Lower lobe of right lung (tissue), 2 donors: ENCODE data around the gene RNF168. TPM values are rescaled to one million over a fixed set of nuclear protein-coding genes. Genes with fewer than 3 reads are reported as not detected.
"Not testable (repeated sequence)": the region's sequence is repeated elsewhere in the genome, so short reads cannot be mapped to it uniquely, and the experiment has no call there.

Source experiments
- ATAC-seq, 2 donors: fragments of 200-7000 bp; cut with Tn5 transposase; one replicate each; pipeline ENCODE4 v1.9.1; 2020 to 2022; ENCODE audit warnings: mild to moderate bottlenecking in 2 of 2, moderate library complexity in 2 of 2
- DNase-seq: peaks from one replicate; pipeline ENCODE4 v3.0.0-alpha.2; 2020
- H3K27ac ChIP-seq: fragments of 200-600 bp; one replicate; pipeline ENCODE4 v1.8.0; 2022
- H3K27me3 ChIP-seq: fragments of 200-600 bp; one replicate; pipeline ENCODE4 v1.8.0; 2022; ENCODE audit warnings: low read depth
- H3K36me3 ChIP-seq: fragments of 200-600 bp; one replicate; pipeline ENCODE4 v1.8.0; 2022; ENCODE audit warnings: mild to moderate bottlenecking
- H3K4me1 ChIP-seq: fragments of 200-600 bp; one replicate; pipeline ENCODE4 v1.8.0; 2022
- H3K4me3 ChIP-seq: fragments of 200-600 bp; one replicate; pipeline ENCODE4 v1.8.0; 2022; ENCODE audit warnings: mild to moderate bottlenecking
- H3K9me3 ChIP-seq: fragments of 200-600 bp; one replicate; pipeline ENCODE4 v1.8.0; 2022
- CTCF ChIP-seq: fragments of 200-600 bp; IDR thresholded peaks from one replicate; pipeline ENCODE4 v1.8.0; 2022; ENCODE audit warnings: antibody characterized with exemption, mild to moderate bottlenecking
- intact Hi-C: fragments of 100-400 bp; cut with DNase I; formaldehyde crosslinking; loops from one replicate; pipeline ENCODE4 v1.11.0; 2022
- total RNA-seq: library from RNA; stranded (reverse); fragmentation: NEBNext Ultra II Directional; extraction: Animal tissue kit (Norgen Biotek cat#: 25700); gene quantifications from one replicate; pipeline ENCODE4 v1.2.1, GENCODE V29; 2021
- donor health status: DM: no; HTN: yes; CAD: no; lungs with severe emphysema.

The RNF168 gene
- total RNA-seq, 1 donor from 2014 or later: 24.3 TPM

- peak; percentile 98 to 99 for ATAC-seq
- no peaks in the 10 kb centered on the region for H3K36me3 ChIP-seq
- peak overlapping the region; percentile 37 for H3K27ac ChIP-seq
- no peaks in the 10 kb centered on the region for H3K9me3 ChIP-seq
- H3K27me3 ChIP-seq: no peaks in the 10 kb centered on the region
- peak; percentile 85 for DNase-seq
- TF ChIP-seq CTCF: peak; percentile 74
- intact Hi-C loops: no loop called here
- peaks cover 5% of the 10 kb centered on the region for H3K4me1 ChIP-seq
- peak overlapping the region; percentile 50 for H3K4me3 ChIP-seq
These were observed 25.2 kb upstream of the RNF168 start for GRCh38 chr3:196528639-196529233.

GRCh38 chr3:196525141-196525540, 21.6 kb upstream of the RNF168 start:
- no peak for DNase-seq
- Histone ChIP-seq H3K4me3 (no peak overlapping the region), H3K27ac (no peak overlapping the region), H3K4me1 (peaks cover 5% of the 10 kb centered on the region), H3K27me3 (no peaks in the 10 kb centered on the region), H3K36me3 (no peaks in the 10 kb centered on the region), H3K9me3 (peaks cover 10% of the 10 kb centered on the region)
- ATAC-seq: no peak
- intact Hi-C loops: no loop called here
- no peak for TF ChIP-seq CTCF

GRCh38 chr3:196524527-196524926, 21.0 kb upstream of the RNF168 start:
- Histone ChIP-seq H3K4me1 (peaks cover 5% of the 10 kb centered on the region), H3K9me3 (peaks cover 16% of the 10 kb centered on the region), H3K27ac (no peak overlapping the region), H3K27me3 (no peaks in the 10 kb centered on the region), H3K4me3 (no peak overlapping the region), H3K36me3 (no peaks in the 10 kb centered on the region)
- ATAC-seq (no peak), DNase-seq (no peak)
- TF ChIP-seq CTCF: no peak
- intact Hi-C loops: no loop called here

GRCh38 chr3:196523841-196524240, 20.3 kb upstream of the RNF168 start:
- no peak for TF ChIP-seq CTCF
- H3K27ac ChIP-seq: no peak overlapping the region
- no peaks in the 10 kb centered on the region for H3K27me3 ChIP-seq
- ATAC-seq (no peak), DNase-seq (no peak)
- intact Hi-C loops: no loop called here
- H3K36me3 ChIP-seq: no peaks in the 10 kb centered on the region
- H3K4me3 ChIP-seq: no peak overlapping the region
- H3K4me1 ChIP-seq: peaks cover 5% of the 10 kb centered on the region
- peaks cover 23% of the 10 kb centered on the region for H3K9me3 ChIP-seq

GRCh38 chr3:196521291-196521690, 17.7 kb upstream of the RNF168 start:
- H3K4me3 ChIP-seq, H3K27ac ChIP-seq, H3K27me3 ChIP-seq, DNase-seq, H3K4me1 ChIP-seq, H3K36me3 ChIP-seq, intact Hi-C loops, ATAC-seq: not testable (repeated sequence)
- peaks cover 35% of the 10 kb centered on the region for H3K9me3 ChIP-seq

- intact Hi-C loops: no loop called here
- Histone ChIP-seq H3K9me3 (peaks cover 35% of the 10 kb centered on the region), H3K36me3 (no peaks in the 10 kb centered on the region), H3K4me3 (no peak overlapping the region), H3K27ac (no peak overlapping the region), H3K27me3 (no peaks in the 10 kb centered on the region), H3K4me1 (no peaks in the 10 kb centered on the region)
- ATAC-seq: no peak
- no peak for TF ChIP-seq CTCF
- no peak for DNase-seq
These were observed 16.1 kb upstream of the RNF168 start for GRCh38 chr3:196519718-196520082.
